ENCODE data around the gene ARVCF. TPM values are rescaled to one million over a fixed set of nuclear protein-coding genes. Genes with fewer than 3 reads are reported as not detected.

ARVCF gene
- total and polyA plus RNA-seq, 2 of the 8 experiments (the other 6 are each of a cell fraction or from before 2014, with no cell fraction given), result 31.0 to 43.2 TPM

GRCh38 chr22:20057596-20058268, 41.1 kb upstream of the ARVCF start (continued):
- TF ChIP-seq CHD7 (IDR thresholded peaks at IDR 0.05; ENCODE audit: insufficient replicate concordance, low read length) (no peak), E2F6 (IDR thresholded peaks at IDR 0.05) (no peak), HDAC6 (IDR thresholded peaks at IDR 0.05; ENCODE audit: low read depth, low read length) (no peak), CREB1 (IDR thresholded peaks at IDR 0.05) (no peak), RAD21 (IDR thresholded peaks at IDR 0.05 in 1 of 2, conservative IDR thresholded peaks at IDR 0.05 in 1 of 2; ENCODE audit: low read depth in 2 of 2, low read length in 2 of 2) (no peak), GTF2F1 (IDR thresholded peaks at IDR 0.05; ENCODE audit: borderline replicate concordance, low read depth, low read length) (no peak), SP1 (IDR thresholded peaks at IDR 0.05; ENCODE audit: low read depth, low read length) (no peak), SIN3A (conservative IDR thresholded peaks at IDR 0.05 in 1 of 2, IDR thresholded peaks at IDR 0.05 in 1 of 2; ENCODE audit: low read depth in 1 of 2, low read length in 2 of 2) (no peak), CTBP2 (IDR thresholded peaks at IDR 0.05; ENCODE audit: borderline replicate concordance, insufficient read depth, insufficient read length, low read length) (no peak)
